Brain pericyte (primary cell): ENCODE results near the gene PIK3R3.

Experiments
- DNase-seq: peaks from one replicate; pipeline ENCODE4 v3.0.0-alpha.2; 2012; ENCODE audit warnings: low read depth, low spot score

Gene PIK3R3

DNA sequence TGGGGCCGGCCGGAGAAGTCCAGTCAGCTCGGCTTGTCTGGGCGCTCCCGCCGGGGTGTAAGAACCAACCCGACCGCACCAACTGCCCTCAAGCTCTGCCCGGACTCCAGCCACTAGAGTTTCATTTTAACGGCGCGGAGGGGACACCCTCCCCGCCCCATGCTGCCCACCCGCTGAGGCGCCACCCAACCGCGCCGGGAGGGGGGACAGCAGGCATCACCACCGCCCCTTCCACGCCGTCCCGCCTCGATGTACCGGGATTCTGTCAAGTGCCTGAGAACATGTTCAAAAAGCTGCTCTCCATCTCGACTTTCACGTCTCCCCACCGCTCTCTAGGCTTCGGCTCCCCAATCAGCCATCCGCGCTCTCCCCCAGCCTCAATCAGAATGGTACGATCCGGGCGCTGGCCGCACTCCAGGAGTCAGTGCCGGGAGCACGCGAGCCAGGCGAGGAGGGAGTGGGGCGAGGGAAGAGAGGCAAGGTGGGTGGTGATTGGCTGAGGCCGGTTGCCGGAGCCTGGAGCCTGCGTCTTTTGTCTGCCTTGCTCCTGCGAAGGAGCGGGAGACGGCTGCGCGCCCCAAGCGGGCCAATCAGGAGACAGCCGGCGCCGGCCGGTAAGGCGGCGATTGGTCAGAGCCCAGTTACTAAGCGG lies at the start of gene PIK3R3:
TSS of gene PIK3R3 (minus strand) at position 101 of the 652 bp plus-strand sequence. CDS start 677 bp downstream, outside the sequence.
- DNase-seq: peak; percentile 97

DNA sequence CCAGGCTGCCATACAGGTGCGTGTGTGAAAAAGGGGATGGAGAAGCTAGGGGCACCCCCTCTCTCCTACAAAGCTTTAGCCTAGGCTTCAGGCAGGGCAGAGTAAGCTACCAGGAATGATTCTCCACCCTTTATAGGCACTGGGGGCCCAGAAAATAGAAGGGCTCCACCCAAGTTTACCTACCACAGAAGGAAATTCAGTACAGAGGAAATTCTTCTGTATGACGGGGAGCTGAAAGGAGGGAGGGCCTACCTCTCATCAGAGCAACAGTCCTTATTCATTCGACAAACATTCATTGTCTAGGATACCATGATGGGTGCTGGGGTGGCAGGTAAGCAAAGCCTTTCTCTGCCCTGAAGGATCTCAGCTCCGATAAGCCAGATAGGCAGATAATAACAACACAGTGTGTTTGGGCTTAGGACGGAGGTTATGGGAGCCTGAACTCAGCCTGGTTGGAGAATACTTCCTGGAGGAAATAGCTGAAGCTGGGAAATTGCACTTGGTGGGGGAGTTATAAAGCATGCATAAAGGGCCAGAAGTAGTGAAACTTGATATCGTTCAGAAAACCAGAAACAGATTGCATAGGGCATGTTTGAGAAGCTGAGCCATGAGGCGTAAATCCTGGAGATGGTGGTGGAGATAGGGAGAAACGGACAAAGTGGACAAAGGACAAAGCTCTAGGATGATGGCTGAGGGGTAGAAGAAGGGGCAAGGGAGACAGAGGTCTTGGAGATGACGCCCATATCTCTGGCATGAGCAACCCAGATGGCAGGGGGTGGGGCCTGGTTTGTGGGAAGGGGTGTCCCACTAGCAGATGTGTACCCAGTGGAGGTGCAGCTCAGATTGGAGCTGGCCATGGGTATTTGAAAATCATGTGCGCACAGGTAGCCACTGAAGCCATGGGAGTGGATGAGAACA lies 49.2 kb upstream of the PIK3R3 start:
- DNase-seq: no peak

DNA sequence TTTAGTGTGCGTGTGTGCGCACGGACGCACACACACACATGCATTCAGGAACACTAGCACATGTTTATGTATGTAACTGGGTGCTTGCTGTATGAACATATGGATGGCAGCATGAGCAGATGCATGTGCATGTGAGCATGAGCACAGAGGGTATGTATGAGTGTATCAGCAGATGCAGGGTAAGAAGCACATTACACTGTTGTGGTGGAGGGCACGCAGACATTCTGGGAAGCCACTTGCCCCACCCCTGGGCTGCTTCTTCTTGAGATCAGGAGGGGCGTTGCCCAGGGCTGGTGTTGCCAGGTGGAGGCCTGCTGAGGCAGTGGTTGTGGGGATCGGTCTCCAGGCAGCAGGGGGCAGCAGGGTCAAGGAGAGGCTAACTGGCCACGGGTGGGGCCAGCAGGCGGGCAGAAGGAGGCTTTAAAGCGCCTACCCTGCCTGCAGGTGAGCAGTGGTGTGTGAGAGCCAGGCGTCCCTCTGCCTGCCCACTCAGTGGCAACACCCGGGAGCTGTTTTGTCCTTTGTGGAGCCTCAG lies 47.7 kb upstream of the PIK3R3 start:
- DNase-seq: no peak

DNA sequence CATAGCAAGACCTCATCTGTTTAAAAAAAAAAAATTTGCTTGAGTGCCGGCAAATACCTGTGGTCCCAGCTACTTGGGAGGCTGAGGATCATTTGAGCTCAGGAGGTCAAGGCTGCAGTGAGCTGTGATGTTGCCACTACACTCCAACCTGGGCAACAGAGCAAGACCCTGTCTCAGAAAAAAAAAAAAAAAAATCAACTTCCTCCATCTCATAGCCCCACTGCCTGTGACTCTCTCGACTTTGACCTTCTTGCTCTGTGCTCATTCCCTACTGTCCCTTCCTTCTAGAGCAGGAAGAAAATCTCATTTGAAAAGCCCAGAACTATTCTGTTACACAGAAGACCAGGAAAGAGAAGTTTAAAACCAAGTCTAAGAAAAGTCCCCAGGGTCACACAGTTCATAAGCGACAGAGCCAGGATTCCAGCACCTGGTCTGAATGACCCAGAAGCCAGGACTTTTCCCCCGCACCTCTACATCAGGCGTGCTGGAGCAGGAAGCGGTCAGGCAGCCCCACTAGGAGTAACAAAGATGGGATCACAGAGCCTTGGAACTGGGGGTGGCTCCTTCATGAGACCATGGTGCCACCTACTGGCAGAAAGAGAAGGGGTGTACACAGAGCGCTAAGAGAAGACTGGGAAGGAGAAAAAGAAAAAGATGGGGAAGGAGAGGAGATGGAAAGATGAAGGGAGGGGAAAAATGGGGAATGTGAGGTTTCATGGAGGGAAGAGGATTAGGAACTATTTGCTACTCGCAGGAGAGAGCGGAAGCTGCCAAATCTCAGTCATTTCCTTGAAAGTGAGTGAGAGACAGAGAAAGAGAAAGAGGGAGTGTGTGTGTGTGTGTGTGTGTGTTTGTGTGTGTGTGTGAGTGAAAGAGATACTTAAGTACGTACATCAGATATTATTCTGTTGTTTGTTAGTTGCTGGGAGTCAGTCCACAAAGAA lies 47.0 kb upstream of the PIK3R3 start:
- DNase-seq: peak; percentile 55

DNA sequence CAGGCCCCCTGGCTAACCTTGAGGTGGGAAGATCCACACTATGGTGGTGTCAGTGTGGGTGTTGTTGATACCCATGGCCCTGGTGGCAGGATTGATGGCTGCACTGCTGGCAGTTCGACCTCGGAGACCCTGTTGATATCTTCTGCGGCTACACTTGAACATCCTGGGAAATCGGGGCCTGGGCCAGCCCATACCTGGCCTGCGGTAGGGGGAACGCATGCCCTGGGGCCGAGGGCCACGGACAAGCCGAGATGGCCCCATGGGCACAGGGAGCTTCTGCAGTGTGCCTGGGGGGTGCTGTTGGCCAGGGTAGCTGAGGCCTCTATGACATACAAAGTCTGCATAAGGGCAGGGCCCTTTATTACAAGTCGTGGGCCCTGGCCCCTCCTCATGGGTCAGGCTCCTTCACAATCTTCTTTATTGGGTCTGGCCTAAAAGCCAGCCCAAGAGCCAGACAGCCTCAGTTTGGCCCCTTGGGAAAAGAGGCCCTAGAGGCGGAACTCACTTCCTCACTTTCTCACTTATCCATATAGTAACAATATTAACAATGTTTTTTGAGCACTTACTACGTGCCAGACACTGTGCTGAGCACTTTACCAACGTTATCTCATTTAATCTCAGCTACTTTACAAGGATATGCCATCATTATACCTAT lies 43.9 kb upstream of the PIK3R3 start, which contains the start of gene P3R3URF:
TSS of gene P3R3URF (minus strand) at position 278 of the 655 bp plus-strand sequence. CDS start at position 261, 17 bp downstream.
- DNase-seq: no peak

DNA sequence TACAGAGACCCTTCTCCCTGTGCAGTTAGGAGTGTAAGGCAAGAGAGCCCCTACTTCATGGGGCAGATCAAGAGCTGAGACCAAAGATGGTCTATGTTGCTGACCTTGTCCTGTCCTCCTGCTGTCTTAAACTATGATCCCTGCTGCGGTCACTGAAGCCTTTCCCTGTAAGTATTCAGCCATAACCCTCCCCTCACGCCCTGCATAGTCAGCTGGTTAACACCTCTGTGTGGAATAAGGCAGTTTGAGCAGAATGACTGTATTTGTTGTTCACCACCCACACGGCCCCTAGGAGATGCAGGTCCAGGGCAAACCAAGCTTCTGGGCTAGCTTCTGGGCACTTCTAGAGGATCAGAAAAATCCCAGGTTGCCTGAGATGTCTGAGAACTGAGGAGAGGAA lies 42.8 kb upstream of the PIK3R3 start:
- DNase-seq: no peak

DNA sequence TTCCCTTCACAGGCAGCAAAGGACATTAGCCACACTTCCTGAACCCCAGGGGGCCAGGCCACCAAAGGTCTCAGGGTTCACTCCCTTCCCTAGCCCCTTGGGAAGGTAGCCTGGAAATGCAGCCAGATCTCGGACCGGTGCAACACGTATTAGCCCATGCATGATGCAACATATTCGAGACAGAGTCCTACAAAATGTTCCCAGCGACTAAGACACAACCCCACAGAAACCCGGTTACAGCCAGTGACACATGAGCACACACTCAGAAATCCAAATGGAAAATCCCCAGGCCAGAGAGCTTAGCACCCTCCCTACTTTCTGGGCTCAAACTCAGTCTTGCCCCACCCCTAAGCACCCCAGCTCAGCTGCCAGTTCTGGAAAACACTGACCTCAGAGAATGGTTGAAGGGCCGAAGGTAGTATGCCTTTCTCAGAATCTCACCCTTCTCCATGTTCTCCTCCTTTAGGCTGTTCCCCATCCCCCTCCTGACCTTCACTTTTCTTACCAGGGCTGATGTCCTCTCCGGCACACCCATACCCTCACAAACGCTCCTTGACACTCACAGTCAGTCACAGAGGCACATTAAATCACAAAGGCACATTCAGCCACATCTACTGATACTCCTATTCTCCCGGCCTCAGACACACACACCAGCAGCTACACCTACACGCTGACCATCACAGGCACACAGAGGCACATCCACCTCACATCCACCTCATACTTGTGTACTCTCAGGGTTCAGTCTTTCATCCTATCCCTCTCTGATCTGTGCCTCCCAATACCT lies 42.2 kb upstream of the PIK3R3 start, which contains the start of gene TSPAN1:
TSS of gene TSPAN1 (plus strand) at position 640 of the 784 bp plus-strand sequence. CDS start 6,021 bp downstream, outside the sequence.
- DNase-seq: no peak

DNA sequence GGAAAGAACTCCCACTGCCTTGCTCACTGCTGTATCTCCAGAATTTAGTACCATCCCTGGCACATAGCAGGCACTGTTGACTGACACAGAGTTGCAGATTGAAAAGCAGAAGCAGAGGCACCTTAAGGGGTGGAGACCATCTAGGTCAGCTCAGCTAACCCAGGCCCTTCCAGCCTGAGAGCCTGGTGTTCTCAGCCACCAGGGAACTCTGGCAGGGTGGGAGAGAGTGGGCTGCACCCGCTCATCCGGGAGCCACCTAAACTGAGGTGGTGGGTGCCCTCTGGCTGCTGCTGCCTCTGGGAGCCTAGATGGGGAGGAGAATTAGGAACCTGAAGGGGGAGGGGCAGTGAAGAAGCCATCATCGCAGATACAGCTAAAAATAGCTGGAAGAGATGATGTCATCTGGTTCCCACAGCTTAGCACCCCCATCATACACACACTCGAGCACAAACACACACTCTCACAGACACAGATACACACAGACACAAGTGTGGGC lies 41.0 kb upstream of the PIK3R3 start:
- DNase-seq: no peak

DNA sequence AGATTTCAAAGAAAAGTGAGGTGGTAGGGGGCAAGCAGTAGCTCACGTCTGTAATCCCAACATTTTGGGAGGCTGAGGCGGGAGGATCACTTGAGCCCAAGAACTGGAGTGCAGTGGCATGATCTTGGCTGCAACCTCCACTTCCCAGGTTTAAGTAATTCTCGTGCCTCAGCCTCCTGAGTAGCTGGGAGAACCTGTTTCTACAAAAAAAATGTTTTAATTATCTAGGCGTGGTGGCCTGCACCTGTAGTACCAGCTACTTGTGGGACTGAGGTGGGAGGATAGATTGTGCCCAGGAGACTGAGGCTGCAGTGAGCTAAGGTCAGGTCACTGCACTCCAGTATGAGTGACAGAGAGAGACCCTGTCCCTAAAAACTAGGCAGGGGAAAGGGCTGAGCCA lies 39.9 kb upstream of the PIK3R3 start:
- no peak for DNase-seq

DNA sequence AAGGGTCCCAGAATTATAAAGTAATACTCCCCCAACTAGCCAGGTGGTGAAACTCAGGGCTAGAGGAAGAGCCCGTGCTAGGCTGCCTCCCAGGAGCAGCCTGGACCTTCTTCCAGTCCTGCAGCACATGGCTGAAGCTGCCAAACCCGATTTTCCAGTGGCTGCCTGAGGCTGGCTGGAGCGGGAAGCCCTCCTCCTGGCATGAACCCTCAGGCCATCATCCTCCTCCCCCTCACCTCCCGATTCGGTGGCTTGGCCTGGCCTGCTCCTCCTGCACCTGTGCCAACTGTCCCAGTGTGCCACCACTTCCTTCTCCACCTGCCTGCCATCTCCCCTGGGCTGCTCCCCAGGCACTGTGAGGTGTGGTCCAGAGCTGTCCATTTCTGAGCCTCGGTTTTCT lies 39.4 kb upstream of the PIK3R3 start:
- DNase-seq: no peak

DNA sequence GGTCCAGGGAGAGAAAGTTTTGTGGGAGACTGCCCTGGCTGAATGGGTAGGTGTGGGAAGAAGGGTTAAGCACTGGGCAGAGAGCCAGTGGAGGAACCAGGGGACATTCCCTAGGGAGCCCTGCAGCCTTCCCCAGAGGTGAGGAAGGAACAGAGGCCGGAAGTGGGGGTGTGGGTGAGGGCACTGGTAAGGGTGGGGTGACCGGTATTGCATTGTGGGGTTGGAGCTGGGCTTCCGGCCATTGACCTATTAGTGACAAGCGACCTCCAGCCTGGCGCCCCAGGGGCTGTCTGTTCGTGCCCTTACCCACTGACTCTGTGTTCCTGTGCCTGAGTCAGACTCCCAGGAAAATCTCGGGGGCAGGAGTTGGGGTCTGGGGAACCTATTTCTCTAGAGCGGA lies 38.9 kb upstream of the PIK3R3 start:
- no peak for DNase-seq

DNA sequence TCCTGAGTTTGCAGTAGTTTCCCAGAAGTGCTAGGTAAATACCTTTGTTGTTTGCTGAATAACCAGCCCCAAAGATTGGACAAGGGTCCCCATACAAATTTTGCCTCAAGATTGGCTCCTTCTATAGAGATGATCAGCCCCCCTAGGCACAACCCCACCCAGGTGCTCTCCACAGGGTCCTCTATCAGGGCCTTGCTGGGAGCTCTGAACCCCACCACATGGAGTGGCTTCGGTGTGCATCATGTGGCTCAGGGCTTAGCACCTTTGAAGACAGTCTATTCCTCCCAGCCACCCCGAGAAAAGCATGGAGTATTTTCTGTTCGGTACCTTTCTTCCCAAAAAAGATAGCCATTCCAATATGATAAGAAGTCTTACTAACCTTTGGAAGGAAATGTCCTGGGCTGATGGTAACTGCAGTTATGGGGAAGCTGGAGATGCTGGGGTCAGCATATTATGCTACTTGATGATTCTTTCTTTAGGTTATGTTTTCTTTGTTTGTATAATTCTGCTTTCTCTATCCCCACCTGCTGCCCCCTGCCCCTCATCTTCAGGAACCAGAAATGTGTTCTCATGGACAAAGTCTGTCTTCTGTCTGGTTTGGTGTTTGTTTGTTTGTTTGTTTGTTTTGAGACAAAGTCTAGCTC lies 37.5 kb upstream of the PIK3R3 start:
- no peak for DNase-seq

DNA sequence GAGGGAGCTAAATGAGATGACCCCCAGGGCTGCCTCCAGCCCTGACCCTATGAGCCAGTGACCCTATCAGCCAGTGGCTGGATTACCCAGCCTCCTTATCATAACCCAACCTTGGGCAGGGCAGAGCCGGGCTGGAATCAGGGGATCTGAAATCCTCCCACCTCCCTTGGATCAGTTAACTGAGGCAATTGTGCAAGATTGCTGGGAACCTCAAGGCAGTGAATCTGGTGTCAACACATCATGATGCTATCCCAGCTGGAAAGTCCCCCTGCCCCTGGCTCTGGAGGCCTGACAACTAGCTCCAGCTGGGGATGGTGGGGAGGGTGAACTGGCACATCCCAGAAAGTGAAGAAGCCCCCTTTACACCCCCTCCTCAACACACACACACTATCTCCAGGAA lies 36.0 kb upstream of the PIK3R3 start:
- no peak for DNase-seq

DNA sequence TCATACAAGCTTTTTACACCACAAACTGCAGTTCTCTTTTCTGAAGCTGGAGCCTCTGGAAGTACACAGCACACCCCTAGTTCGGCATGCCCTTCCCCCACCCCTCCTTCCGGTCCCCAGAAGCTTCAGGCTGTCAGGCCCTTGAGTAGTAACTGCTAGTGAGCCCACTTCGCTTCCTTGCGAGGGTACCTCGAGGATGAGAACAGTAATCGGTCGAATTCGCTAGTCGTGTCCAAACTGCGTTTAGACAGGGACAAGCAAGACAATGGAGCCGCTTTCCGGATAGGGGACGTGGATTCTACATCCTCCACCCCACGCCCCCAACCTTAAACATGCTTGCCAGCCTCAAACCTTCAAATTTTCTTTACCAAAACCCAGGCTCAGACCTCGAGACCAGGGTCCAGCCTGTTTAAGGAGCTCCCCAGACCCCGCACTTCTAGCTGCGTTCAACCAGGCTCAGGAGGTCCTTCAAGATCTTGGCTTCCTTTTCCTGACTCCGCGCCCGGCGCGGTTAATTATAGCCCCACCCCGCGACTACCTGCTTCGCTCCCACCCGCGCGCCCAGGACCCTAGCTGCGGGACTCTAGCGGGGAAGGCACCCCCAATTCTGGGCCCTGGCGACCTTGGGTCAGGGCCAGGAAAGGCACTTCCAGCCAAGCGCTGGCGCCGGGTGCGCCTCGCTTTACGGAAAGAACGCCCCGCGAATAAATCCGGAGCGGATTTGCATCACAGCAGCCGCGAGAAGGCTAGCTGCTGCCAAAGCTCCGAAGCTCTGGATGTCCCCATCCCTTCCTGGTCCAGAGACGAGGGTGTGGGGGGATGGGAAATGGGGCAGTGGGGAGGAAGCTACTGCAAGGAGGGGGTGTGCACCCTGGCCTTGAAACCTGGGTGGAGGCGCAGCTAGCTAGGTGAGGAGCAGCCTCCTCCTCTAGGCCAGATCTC lies 34.4 kb upstream of the PIK3R3 start:
- no peak for DNase-seq

DNA sequence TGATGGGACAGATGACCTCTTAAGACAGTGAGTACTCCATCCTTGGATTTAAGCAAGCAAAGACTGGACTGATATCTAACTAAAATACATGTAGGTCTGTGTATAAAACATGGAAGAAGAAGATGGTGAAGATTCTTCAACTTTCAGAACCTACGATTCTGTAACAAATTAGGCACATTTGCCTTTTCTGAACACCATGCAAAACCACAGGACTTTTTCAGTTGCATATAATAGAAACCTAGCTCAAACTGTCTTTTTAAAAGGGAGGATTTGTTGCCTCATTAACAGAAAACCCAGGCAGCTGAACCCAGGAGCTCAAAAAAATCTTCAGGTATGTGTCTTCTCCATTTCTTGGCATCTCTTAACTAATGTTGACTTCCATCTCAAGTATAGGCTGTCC lies 27.8 kb upstream of the PIK3R3 start:
- no peak for DNase-seq

DNA sequence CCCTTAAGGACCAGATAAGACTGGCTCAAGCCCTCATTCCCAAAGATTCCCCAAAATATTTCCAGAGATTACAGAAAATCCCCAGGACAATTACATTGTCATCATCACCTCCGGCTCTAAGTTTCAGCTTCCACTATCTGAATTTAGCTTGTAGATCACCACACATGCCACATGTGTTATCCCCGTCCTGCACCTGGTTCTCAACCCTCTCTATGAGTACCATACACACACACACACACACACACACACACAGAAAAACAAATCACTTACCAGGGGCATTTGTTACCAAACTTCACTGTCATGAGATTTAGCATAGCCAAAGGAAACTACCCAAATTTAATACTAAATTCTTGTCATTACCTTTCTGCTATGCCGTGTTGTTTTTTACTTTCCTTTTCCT lies 27.1 kb upstream of the PIK3R3 start:
- DNase-seq: no peak

DNA sequence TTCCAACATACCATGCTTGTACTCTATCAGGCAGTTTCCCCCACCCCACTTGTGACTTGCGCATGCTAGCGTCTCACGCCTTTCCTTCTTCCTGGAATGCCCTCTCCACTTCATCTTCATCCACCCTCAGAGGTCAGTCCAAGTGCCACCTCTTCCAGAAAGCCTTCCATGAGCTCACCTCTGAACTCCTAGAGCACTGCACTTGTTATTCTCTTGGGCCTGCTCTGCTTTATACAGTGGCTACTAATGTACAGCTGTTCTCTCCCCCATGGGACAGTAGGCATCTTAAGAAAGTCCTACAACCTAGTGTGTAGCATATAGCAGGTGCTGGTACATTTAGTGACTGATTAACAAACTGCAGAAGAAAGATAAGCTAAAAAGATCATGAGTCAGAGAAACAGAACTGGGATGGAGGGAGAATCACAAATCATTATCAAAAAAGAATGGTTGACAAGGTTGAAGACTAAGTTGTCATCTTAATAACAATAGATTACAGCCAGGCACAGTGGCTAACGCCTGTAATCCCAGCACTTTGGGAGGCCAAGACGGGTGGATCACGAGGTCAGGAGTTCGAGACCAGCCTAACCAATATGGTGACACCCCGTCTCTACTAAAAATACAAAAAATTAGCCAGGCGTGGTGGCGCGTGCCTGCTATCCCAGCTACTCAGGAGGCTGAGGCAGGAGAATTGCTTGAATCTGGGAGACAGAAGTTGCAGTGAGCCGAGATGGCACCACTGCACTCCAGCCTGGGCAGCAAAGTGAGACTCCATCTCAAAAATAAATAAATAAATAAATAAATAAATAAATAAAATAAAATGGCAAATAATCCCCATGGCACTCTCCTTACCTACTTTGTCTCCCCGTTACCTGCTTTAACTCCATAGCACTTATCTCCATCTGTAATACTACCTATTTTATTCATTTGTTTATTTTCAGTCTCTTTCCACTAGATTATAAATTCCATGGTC lies 26.2 kb upstream of the PIK3R3 start:
- DNase-seq: no peak
